Measurements from ENCODE around the gene PCDHGB2.
"Not testable (repeated sequence)": the region's sequence is repeated elsewhere in the genome, so short reads cannot be mapped to it uniquely, and the experiment has no call there.

PCDHGB2 gene

GRCh38 chr5:141359790-141360426 lies at the start of gene PCDHGB2:
TSS of gene PCDHGB2 (plus strand) at chr5:141359994. CDS start at chr5:141360136, 142 bp downstream.
- DNase-seq (ENCODE audit: low read depth in 2 of 2), result no peak

- no peak for DNase-seq (ENCODE audit: low read depth in 2 of 2)
Observed at GRCh38 chr5:141313711-141314110, 46.1 kb upstream of the PCDHGB2 start.

GRCh38 chr5:141316963-141317362 lies 42.8 kb upstream of the PCDHGB2 start:
- DNase-seq (ENCODE audit: low read depth in 2 of 2), result not testable (repeated sequence)

DNA sequence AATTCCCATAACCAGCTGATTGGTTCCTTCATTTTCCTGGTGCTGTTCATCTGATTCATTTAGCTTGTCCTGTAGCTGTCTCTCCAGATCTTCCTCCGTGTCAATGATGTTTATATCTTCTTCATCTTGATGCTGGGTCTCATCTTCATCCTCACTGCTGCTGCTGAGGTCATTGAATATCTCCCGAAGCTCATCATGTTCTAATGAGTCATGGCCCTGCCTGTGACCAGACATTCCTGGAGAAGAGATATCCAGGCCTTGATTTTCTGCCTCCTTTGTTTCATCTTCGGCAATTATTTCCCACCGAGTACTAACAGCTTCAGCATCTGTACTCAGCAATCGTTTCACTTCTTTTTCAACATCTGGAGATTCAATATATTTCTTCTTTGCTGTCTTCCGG lies 40.6 kb upstream of the PCDHGB2 start:
- DNase-seq (ENCODE audit: low read depth in 2 of 2), result no peak

GRCh38 chr5:141319699-141320098 lies 40.1 kb upstream of the PCDHGB2 start:
- DNase-seq (ENCODE audit: low read depth in 2 of 2), result no peak

DNA sequence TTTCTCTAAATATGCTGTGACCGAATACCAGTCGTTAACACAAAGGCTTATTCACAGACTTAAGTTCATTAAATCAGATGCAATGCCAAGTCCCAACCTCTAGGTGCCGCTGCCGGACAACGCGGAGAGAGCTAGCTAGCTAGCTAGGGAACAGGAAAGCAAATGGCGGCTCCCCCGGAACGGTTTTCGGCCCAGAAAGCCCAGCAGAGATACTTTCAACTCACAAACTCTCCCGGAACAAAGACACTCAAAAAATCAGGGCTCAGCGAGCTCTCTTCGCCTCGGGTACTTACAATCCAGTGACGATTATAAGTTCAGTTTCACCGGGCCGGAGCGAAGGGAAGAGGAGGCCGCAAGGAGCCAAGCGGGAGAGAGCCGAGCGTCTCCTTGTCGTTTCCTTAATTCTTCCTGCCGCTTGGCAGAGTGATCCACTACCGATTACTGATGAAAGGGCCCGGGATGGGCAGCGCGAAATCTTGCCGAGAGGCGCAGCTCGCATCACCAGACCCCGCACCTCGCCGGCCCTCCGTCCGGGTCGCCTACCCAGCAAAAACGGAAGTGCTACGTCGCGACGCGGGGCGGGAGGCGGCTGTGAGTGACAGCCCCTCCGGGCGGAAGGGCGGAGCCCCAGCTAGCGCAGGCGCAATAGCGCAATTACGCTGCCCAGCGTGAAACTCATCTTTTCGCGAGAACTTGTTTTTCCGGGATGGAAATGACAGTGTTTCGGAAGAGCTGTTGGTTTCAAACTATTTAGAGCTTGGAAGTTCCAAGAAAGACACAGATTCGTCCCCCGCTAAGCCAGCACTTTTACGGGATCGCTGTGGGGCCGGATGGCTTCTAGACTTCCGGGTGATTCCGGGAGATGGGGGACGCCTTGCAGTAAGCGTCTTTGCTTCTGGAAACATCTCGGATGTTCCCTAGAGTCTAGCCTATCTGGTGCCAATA lies 39.3 kb upstream of the PCDHGB2 start, which contains the start of gene TAF7:
TAF7 (minus strand) TSS at position 560 of the 945 bp plus-strand sequence. CDS start 740 bp downstream, outside the sequence.
- peak; percentile 85 for DNase-seq (ENCODE audit: low read depth in 2 of 2)

DNA sequence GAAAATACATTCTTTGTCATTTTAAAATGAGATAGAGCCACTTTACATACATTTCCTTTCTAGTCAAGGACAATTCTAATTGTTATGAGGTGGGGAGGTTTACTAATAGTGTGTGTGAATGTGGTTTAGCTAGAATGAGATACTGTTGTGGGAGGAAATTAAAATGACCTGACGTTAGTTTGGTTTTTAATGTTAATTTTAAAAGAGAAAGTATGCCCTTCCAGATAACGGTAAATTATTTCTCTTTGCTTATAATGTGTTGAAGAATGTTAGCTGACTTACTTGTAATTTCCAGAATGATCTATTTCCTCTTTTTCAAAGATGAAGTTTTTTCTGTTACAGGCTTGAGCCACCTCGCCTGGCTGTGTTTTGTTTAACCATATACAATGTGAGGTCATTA lies 37.5 kb upstream of the PCDHGB2 start:
- DNase-seq (ENCODE audit: low read depth in 2 of 2), result no peak

DNA sequence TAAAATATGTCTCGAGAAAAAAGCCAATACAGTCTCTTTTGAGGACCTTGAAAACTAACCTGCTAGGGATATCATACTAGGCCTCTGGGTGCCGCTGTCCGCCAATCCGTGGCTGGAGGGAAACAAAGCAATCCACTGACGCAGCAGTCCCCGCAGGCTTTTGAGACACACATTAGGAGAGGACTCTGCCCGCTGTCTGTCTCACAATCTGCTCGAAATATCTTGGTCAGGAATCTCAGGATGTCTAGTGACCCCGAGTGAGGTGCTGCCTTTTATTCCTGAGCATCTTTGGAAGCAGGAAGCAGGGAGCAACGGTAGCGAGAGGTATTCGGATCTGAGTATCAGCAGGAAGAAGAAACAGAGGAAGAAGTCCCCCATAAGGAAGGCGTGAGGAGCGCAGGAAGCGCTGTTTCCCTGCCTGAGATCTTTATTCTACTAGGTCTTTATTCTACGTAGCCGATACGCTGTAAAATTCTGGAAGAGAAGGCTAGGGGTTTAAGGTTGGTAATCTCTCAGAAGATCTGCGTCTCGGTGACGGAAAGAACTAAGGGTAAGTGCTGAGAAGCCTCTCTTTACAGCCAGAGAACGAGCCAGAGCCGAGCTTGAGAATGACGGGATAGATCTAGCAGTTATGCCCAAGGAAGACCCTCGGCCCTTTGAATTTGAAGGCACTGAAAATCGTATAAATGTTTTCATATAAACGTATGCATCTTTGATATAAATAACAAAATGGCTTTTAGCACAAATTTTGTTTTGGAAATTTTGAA lies 33.5 kb upstream of the PCDHGB2 start:
- DNase-seq (ENCODE audit: low read depth in 2 of 2), result peak; percentile 22 to 42

DNA sequence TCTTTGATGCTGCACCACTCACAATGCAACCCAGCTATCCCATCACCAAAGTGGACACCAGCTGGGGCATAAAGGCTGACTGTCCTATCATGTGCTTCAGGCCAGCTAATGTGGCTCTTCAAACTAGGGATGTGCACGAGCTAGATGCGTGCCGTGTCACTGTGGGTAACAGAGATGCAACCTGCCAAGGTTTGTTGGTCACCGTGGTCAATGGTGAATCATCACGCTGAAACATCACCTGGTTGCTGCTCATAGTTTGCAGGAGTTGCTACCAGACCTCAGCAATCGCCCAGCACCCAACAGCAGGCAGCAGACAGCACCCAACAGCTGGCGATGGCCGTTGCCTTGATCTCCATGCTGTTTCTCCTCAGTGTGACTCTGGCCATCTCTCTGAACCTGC lies 31.6 kb upstream of the PCDHGB2 start:
- no peak for DNase-seq (ENCODE audit: low read depth in 2 of 2)

- no peak for DNase-seq (ENCODE audit: low read depth in 2 of 2)
Observed at GRCh38 chr5:141330299-141331080, 29.3 kb upstream of the PCDHGB2 start, which contains the start of gene PCDHGA1. TSS of gene PCDHGA1 (plus strand) at chr5:141330514.

DNA sequence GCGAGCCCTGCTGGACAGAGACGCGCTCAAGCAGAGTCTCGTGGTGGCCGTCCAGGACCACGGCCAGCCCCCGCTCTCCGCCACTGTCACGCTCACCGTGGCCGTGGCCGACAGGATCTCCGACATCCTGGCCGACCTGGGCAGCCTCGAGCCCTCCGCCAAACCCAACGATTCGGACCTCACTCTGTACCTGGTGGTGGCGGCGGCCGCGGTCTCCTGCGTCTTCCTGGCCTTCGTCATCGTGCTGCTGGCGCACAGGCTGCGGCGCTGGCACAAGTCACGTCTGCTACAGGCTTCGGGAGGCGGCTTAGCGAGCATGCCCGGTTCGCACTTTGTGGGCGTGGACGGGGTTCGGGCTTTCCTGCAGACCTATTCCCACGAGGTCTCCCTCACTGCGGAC lies 27.2 kb upstream of the PCDHGB2 start:
- DNase-seq (ENCODE audit: low read depth in 2 of 2), result not testable (repeated sequence)

GRCh38 chr5:141338538-141339306 lies 21.1 kb upstream of the PCDHGB2 start, which contains the start of gene PCDHGA2:
TSS of gene PCDHGA2 (plus strand) at chr5:141338760.
- DNase-seq (ENCODE audit: low read depth in 2 of 2), result no peak

GRCh38 chr5:141340781-141341354 lies 18.9 kb upstream of the PCDHGB2 start:
- not testable (repeated sequence) for DNase-seq (ENCODE audit: low read depth in 2 of 2)

DNA sequence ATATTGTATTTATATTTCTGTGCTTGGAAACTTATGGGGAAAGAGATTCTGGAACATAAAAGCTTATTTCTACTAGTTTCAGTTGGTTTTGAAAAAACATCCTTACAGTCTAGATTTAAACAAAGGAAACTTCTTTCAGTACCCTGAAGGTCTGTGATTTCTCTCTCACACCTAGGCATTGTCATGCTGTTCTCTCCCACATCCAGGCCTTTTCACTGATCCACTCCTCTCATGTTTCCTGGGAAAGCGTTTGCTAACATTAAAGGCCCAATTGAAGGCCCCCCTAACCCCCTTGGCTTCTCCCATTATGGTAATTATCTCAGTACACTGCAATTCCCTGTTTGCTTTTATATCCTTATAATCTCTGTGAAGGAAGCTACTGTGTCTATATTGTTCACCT lies 17.0 kb upstream of the PCDHGB2 start:
- DNase-seq (ENCODE audit: low read depth in 2 of 2), result no peak

- DNase-seq (ENCODE audit: low read depth in 2 of 2), result no peak
Observed at GRCh38 chr5:141343242-141343952, 16.4 kb upstream of the PCDHGB2 start, which contains the start of gene PCDHGA3. TSS of gene PCDHGA3 (plus strand) at chr5:141343829. CDS start at chr5:141344034, 205 bp downstream.

- DNase-seq (ENCODE audit: low read depth in 2 of 2), result no peak
Observed at GRCh38 chr5:141343953-141344463, 15.8 kb upstream of the PCDHGB2 start.

- no peak for DNase-seq (ENCODE audit: low read depth in 2 of 2)
Observed at GRCh38 chr5:141345327-141345726, 14.5 kb upstream of the PCDHGB2 start.

- not testable (repeated sequence) for DNase-seq (ENCODE audit: low read depth in 2 of 2)
Observed at GRCh38 chr5:141346017-141346416, 13.8 kb upstream of the PCDHGB2 start.
